Ishikawa (cell line): Measurements from ENCODE around the gene AGMO.

Experiments
- CREB1 ChIP-seq: IDR thresholded peaks from 2 replicates; pipeline ENCODE4 v1.6.1; 2012; ENCODE audit warnings: low read depth
- EP300 ChIP-seq: IDR thresholded peaks from 2 replicates; pipeline ENCODE4 v1.6.1; 2012; ENCODE audit warnings: borderline replicate concordance
- FOXM1 ChIP-seq: IDR thresholded peaks from 2 replicates; pipeline ENCODE4 v1.6.1; 2012; ENCODE audit warnings: low read depth, borderline replicate concordance
- MAX ChIP-seq: IDR thresholded peaks from 2 replicates; pipeline ENCODE4 v1.6.1; 2012
- RAD21 ChIP-seq: IDR thresholded peaks from 2 replicates; pipeline ENCODE4 v1.6.1; 2012; ENCODE audit warnings: low read depth
- TAF1 ChIP-seq: IDR thresholded peaks from 2 replicates; pipeline ENCODE4 v1.6.1; 2012; ENCODE audit warnings: low read depth, mild to moderate bottlenecking
- YY1 ChIP-seq: IDR thresholded peaks from 2 replicates; pipeline ENCODE4 v1.6.1; 2012; ENCODE audit warnings: low read depth
- TF ChIP-seq, protein P1 (sequence below): IDR thresholded peaks from 2 replicates; pipeline ENCODE4 v1.6.1; 2012; ENCODE audit warnings: low read depth, mild to moderate bottlenecking

- TF ChIP-seq EP300 (no peak), TAF1 (no peak), RAD21 (no peak), YY1 (no peak), FOXM1 (no peak), CREB1 (no peak), MAX (no peak)
- TF ChIP-seq, protein P1, sequence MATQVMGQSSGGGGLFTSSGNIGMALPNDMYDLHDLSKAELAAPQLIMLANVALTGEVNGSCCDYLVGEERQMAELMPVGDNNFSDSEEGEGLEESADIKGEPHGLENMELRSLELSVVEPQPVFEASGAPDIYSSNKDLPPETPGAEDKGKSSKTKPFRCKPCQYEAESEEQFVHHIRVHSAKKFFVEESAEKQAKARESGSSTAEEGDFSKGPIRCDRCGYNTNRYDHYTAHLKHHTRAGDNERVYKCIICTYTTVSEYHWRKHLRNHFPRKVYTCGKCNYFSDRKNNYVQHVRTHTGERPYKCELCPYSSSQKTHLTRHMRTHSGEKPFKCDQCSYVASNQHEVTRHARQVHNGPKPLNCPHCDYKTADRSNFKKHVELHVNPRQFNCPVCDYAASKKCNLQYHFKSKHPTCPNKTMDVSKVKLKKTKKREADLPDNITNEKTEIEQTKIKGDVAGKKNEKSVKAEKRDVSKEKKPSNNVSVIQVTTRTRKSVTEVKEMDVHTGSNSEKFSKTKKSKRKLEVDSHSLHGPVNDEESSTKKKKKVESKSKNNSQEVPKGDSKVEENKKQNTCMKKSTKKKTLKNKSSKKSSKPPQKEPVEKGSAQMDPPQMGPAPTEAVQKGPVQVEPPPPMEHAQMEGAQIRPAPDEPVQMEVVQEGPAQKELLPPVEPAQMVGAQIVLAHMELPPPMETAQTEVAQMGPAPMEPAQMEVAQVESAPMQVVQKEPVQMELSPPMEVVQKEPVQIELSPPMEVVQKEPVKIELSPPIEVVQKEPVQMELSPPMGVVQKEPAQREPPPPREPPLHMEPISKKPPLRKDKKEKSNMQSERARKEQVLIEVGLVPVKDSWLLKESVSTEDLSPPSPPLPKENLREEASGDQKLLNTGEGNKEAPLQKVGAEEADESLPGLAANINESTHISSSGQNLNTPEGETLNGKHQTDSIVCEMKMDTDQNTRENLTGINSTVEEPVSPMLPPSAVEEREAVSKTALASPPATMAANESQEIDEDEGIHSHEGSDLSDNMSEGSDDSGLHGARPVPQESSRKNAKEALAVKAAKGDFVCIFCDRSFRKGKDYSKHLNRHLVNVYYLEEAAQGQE = no peak
Observed at GRCh38 chr7:15475808-15476530, 85.8 kb downstream of the AGMO start.
